OCI-LY3 (cell line): ENCODE data around the gene TFR2.

Source experiments
- EZH2phosphoT487 ChIP-seq: fragments of 200-600 bp; shearing (Covaris generic); IDR thresholded peaks from 2 replicates; pipeline ENCODE4 v1.6.1; 2018; ENCODE audit warnings: antibody characterized with exemption, mixed run types, low read depth
- TF ChIP-seq, protein P1 (sequence below): fragments of 200-600, 300-600 bp; sonication (generic); IDR thresholded peaks from 2 replicates; pipeline ENCODE4 v1.5.1; 2014; ENCODE audit warnings: antibody characterized with exemption, low read length, low read depth

GRCh38 chr7:100613412-100614175 is 27.8 kb downstream of the TFR2 start:
- TF ChIP-seq, protein P1, sequence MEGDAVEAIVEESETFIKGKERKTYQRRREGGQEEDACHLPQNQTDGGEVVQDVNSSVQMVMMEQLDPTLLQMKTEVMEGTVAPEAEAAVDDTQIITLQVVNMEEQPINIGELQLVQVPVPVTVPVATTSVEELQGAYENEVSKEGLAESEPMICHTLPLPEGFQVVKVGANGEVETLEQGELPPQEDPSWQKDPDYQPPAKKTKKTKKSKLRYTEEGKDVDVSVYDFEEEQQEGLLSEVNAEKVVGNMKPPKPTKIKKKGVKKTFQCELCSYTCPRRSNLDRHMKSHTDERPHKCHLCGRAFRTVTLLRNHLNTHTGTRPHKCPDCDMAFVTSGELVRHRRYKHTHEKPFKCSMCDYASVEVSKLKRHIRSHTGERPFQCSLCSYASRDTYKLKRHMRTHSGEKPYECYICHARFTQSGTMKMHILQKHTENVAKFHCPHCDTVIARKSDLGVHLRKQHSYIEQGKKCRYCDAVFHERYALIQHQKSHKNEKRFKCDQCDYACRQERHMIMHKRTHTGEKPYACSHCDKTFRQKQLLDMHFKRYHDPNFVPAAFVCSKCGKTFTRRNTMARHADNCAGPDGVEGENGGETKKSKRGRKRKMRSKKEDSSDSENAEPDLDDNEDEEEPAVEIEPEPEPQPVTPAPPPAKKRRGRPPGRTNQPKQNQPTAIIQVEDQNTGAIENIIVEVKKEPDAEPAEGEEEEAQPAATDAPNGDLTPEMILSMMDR, result no peak
- no peak for TF ChIP-seq EZH2phosphoT487
